ENCODE results near the gene DEFB125. TPM values are rescaled to one million over a fixed set of nuclear protein-coding genes. Genes with fewer than 3 reads are reported as not detected.

Gene DEFB125
- polyA plus RNA-seq, 1 donor from 2014 or later, result not detected

DNA sequence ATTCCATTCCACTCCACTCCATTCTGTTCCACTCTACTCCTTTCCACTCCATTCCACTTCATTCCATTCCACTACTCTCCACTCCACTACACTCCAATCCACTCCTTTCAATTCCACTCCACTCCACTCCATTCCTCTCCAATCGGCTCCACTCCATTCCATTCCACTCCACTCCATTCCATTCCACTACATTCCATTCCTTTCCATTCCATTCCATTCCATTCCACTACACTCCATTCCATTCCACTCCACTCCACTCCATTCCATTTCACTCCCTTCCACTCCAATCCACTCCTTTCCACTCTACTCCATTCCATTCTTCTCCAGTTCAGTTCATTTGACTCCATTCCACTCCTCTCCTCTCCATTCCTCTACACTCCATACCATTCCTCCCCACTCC, 26.2 kb upstream of the DEFB125 start:
- Histone ChIP-seq H3K9me3 (ENCODE audit: low read length) (peaks cover 15% of the 10 kb centered on the region), H3K9me2 (ENCODE audit: insufficient read depth, low read length) (no peaks in the 10 kb centered on the region), H3K36me3 (ENCODE audit: insufficient read depth, low read length) (no peaks in the 10 kb centered on the region), H3K9ac (ENCODE audit: low read length) (no peak overlapping the region), H3K4me2 (ENCODE audit: low read length) (no peak overlapping the region), H3K27me3 (ENCODE audit: insufficient read depth, low read depth, low read length) (no peaks in the 10 kb centered on the region), H3K4me3 (ENCODE audit: low read length) (no peak overlapping the region), H3F3A (ENCODE audit: insufficient read depth, low read length, poor library complexity, severe bottlenecking) (no peaks in the 10 kb centered on the region), H4K20me1 (ENCODE audit: insufficient read depth) (no peaks in the 10 kb centered on the region), H3K27ac (ENCODE audit: low read length) (no peak overlapping the region), H2AFZ (ENCODE audit: low read depth, low read length) (no peak overlapping the region), H3K79me2 (replicated peaks; ENCODE audit: insufficient read depth, low read length) (no peaks in the 10 kb centered on the region)
- TF ChIP-seq POLR2AphosphoS5 (IDR thresholded peaks at IDR 0.05) (no peak), EP300 (conservative IDR thresholded peaks at IDR 0.05; ENCODE audit: poor library complexity, severe bottlenecking) (no peak), SMC3 (conservative IDR thresholded peaks at IDR 0.05; ENCODE audit: poor library complexity) (no peak), EZH2 (IDR thresholded peaks at IDR 0.05; ENCODE audit: borderline replicate concordance, insufficient read depth, low read length, poor library complexity, severe bottlenecking) (no peak), MXI1 (conservative IDR thresholded peaks at IDR 0.05; ENCODE audit: poor library complexity, severe bottlenecking) (no peak), RAD21 (conservative IDR thresholded peaks at IDR 0.05) (no peak), TAF1 (IDR thresholded peaks at IDR 0.05; ENCODE audit: low read depth) (no peak), CTCF (IDR thresholded peaks at IDR 0.05; ENCODE audit: poor library complexity, severe bottlenecking) (no peak)
- TF ChIP-seq, protein P1, sequence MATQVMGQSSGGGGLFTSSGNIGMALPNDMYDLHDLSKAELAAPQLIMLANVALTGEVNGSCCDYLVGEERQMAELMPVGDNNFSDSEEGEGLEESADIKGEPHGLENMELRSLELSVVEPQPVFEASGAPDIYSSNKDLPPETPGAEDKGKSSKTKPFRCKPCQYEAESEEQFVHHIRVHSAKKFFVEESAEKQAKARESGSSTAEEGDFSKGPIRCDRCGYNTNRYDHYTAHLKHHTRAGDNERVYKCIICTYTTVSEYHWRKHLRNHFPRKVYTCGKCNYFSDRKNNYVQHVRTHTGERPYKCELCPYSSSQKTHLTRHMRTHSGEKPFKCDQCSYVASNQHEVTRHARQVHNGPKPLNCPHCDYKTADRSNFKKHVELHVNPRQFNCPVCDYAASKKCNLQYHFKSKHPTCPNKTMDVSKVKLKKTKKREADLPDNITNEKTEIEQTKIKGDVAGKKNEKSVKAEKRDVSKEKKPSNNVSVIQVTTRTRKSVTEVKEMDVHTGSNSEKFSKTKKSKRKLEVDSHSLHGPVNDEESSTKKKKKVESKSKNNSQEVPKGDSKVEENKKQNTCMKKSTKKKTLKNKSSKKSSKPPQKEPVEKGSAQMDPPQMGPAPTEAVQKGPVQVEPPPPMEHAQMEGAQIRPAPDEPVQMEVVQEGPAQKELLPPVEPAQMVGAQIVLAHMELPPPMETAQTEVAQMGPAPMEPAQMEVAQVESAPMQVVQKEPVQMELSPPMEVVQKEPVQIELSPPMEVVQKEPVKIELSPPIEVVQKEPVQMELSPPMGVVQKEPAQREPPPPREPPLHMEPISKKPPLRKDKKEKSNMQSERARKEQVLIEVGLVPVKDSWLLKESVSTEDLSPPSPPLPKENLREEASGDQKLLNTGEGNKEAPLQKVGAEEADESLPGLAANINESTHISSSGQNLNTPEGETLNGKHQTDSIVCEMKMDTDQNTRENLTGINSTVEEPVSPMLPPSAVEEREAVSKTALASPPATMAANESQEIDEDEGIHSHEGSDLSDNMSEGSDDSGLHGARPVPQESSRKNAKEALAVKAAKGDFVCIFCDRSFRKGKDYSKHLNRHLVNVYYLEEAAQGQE (IDR thresholded peaks at IDR 0.05; ENCODE audit: borderline replicate concordance), result no peak

- Histone ChIP-seq H3F3A (ENCODE audit: insufficient read depth, low read length, poor library complexity, severe bottlenecking) (no peaks in the 10 kb centered on the region), H3K36me3 (ENCODE audit: insufficient read depth, low read length) (no peaks in the 10 kb centered on the region), H3K27ac (ENCODE audit: low read length) (no peak overlapping the region), H2AFZ (ENCODE audit: low read depth, low read length) (no peak overlapping the region), H3K79me2 (replicated peaks; ENCODE audit: insufficient read depth, low read length) (no peaks in the 10 kb centered on the region), H3K4me3 (ENCODE audit: low read length) (no peak overlapping the region), H4K20me1 (ENCODE audit: insufficient read depth) (no peaks in the 10 kb centered on the region), H3K4me2 (ENCODE audit: low read length) (no peak overlapping the region), H3K9me2 (ENCODE audit: insufficient read depth, low read length) (no peaks in the 10 kb centered on the region), H3K9ac (ENCODE audit: low read length) (no peak overlapping the region), H3K9me3 (ENCODE audit: low read length) (peaks cover 15% of the 10 kb centered on the region), H3K27me3 (ENCODE audit: insufficient read depth, low read depth, low read length) (no peaks in the 10 kb centered on the region)
- no peak for TF ChIP-seq TAF1 (IDR thresholded peaks at IDR 0.05; ENCODE audit: low read depth)
Observed at GRCh38 chr20:61757-62156, 25.7 kb upstream of the DEFB125 start.

DNA sequence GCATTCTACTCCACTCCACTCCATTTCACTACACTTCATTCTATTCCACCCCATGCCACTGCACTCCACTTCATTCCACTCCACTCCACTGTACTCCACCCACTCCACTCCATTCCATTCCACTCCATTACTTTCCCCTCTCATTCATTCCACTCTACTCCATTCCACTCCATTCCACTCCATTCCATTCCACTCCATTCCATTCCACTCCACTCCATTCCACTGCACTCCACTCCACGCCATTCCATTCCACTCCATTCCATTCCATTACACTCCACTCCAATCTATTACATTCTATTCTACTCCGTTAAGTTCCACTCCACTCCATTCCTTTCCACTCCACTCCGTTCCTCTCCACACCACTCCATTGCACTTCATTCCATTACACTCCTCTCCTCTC, 25.0 kb upstream of the DEFB125 start:
- no peaks in the 10 kb centered on the region for H3K36me3 ChIP-seq (ENCODE audit: insufficient read depth, low read length)
- H3K27me3 ChIP-seq (ENCODE audit: insufficient read depth, low read depth, low read length), result no peaks in the 10 kb centered on the region
- peaks cover 15% of the 10 kb centered on the region for H3K9me3 ChIP-seq (ENCODE audit: low read length)
- H3K4me3 ChIP-seq (ENCODE audit: low read length), result no peak overlapping the region
- no peaks in the 10 kb centered on the region for H3K9me2 ChIP-seq (ENCODE audit: insufficient read depth, low read length)
- TF ChIP-seq EP300 (conservative IDR thresholded peaks at IDR 0.05; ENCODE audit: poor library complexity, severe bottlenecking) (no peak), RAD21 (conservative IDR thresholded peaks at IDR 0.05) (no peak), TAF1 (IDR thresholded peaks at IDR 0.05; ENCODE audit: low read depth) (no peak), EZH2 (IDR thresholded peaks at IDR 0.05; ENCODE audit: borderline replicate concordance, insufficient read depth, low read length, poor library complexity, severe bottlenecking) (no peak), MXI1 (conservative IDR thresholded peaks at IDR 0.05; ENCODE audit: poor library complexity, severe bottlenecking) (no peak), POLR2AphosphoS5 (IDR thresholded peaks at IDR 0.05) (no peak), CTCF (IDR thresholded peaks at IDR 0.05; ENCODE audit: poor library complexity, severe bottlenecking) (no peak), SMC3 (conservative IDR thresholded peaks at IDR 0.05; ENCODE audit: poor library complexity) (no peak)
- TF ChIP-seq, protein P1 (IDR thresholded peaks at IDR 0.05; ENCODE audit: borderline replicate concordance), result no peak
- H3K79me2 ChIP-seq (replicated peaks; ENCODE audit: insufficient read depth, low read length), result no peaks in the 10 kb centered on the region
- no peak overlapping the region for H2AFZ ChIP-seq (ENCODE audit: low read depth, low read length)
- no peaks in the 10 kb centered on the region for H4K20me1 ChIP-seq (ENCODE audit: insufficient read depth)
- no peak overlapping the region for H3K4me2 ChIP-seq (ENCODE audit: low read length)
- no peaks in the 10 kb centered on the region for H3F3A ChIP-seq (ENCODE audit: insufficient read depth, low read length, poor library complexity, severe bottlenecking)
- H3K27ac ChIP-seq (ENCODE audit: low read length), result no peak overlapping the region
- H3K9ac ChIP-seq (ENCODE audit: low read length), result no peak overlapping the region

All from neural cell (in vitro differentiated cells).